A549 treated with AZD9567 at 1 μM for 4 hours (cell line): ENCODE measurements around the gene HMGN3. TPM values are rescaled to one million over a fixed set of nuclear protein-coding genes. Genes with fewer than 3 reads are reported as not detected.

ENCODE experiments used
- total RNA-seq: library from RNA; stranded (reverse); fragments of 200-300 nt; extraction: Qiagen RNA extraction; gene quantifications from 5 replicates; pipeline ENCODE4 v1.2.3, GENCODE V29; 2022; ENCODE audit not compliant: insufficient read depth

The HMGN3 gene
- total RNA-seq = 50.4 to 68.2 TPM (median 65.3 TPM) in 5 replicates

DNA sequence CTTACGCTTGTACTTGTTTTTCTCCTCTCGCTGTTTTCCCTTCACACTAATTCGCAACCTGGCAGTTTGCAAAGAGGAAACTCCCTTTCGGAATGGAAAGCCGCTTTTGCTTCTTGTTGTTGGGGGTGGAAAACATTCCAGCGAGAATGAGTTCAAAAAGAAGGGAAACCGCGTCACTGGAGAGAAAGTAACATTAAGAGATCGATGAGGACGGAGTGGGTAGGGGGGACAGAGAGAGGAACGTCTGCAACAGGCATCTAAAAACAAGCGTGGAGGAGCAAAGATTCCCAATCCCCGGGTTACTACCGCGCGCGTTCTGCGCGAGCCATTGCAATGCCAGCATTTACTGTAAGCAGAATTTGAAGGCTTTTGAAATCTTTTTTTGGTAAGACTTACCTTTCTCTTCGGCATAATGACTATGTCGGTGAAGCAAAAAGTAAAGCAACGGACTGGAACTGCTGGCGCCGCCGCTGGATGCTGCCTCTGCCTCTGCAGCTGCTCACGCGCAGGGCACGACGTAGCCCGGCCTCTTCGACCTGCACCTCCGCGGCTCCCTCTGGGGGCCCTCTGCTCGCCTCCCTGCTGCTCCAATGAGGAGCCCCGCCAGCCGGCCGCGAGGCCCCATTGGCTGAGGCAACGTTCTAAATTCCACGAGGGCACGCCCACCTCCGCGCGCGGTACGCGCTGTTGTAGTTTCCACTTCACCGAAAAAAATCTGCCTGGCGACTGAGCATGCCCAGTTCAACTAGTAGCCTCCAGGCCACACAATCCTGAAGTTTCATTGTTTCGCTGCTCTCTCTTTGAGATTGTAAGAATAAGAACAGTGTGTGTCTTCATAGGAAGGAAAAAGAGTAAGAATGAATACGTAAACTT, at the start of gene HMGN3:
Gene HMGN3 (minus strand): TSS at position 533 of the 873 bp plus-strand sequence.

Other genes with a start within 250 kb of the HMGN3 start
- gene PHIP, start 156.4 kb downstream of the HMGN3 start, total RNA-seq = 2.8 to 5.3 TPM (median 4.8 TPM) in 5 replicates